NCI-H1105 treated with DMSO at 0.1 percent for 48 hours (cell line): Measurements from ENCODE around the gene MYH10.
A peak's percentile ranks its signal among the peaks of the same experiment; 100 is the strongest.

Experiments
- DNase-seq: peaks from one replicate; lab custom pipeline; 2025; lab: John Stamatoyannopoulos, UW

The MYH10 gene

GRCh38 chr17:8444494-8444893 lies 186.0 kb downstream of the MYH10 start:
- DNase-seq = no peak

- DNase-seq = no peak
Observed at GRCh38 chr17:8443756-8444155, 186.8 kb downstream of the MYH10 start.

- no peak for DNase-seq
Observed at GRCh38 chr17:8442310-8442709, 188.2 kb downstream of the MYH10 start.

- no peak for DNase-seq
Observed at GRCh38 chr17:8441690-8442089, 188.8 kb downstream of the MYH10 start.

- DNase-seq = no peak
Observed at GRCh38 chr17:8439681-8440080, 190.8 kb downstream of the MYH10 start.

- DNase-seq = no peak
Observed at GRCh38 chr17:8438441-8438840, 192.1 kb downstream of the MYH10 start.

- DNase-seq = peak; percentile 24
Observed at GRCh38 chr17:8436844-8437171, 193.7 kb downstream of the MYH10 start.

GRCh38 chr17:8436169-8436843 lies 194.2 kb downstream of the MYH10 start:
- peak; percentile 49 for DNase-seq

- peak; percentile 97 for DNase-seq
Observed at GRCh38 chr17:8435245-8436168, 195.0 kb downstream of the MYH10 start, which contains the start of gene NDEL1. Gene NDEL1 (plus strand): TSS chr17:8435884. CDS start chr17:8444272, 8,388 bp downstream.

GRCh38 chr17:8430966-8431365 lies 199.6 kb downstream of the MYH10 start:
- DNase-seq = no peak

GRCh38 chr17:8426802-8427201 lies 203.7 kb downstream of the MYH10 start:
- no peak for DNase-seq

- no peak for DNase-seq
Observed at GRCh38 chr17:8426094-8426720, 204.3 kb downstream of the MYH10 start.
